ENCODE data around the gene VPS39. TPM values are rescaled to one million over a fixed set of nuclear protein-coding genes. Genes with fewer than 3 reads are reported as not detected.

VPS39 gene
- total RNA-seq, 4 donors from 2014 or later, result 105 to 354 (median 153) TPM

DNA sequence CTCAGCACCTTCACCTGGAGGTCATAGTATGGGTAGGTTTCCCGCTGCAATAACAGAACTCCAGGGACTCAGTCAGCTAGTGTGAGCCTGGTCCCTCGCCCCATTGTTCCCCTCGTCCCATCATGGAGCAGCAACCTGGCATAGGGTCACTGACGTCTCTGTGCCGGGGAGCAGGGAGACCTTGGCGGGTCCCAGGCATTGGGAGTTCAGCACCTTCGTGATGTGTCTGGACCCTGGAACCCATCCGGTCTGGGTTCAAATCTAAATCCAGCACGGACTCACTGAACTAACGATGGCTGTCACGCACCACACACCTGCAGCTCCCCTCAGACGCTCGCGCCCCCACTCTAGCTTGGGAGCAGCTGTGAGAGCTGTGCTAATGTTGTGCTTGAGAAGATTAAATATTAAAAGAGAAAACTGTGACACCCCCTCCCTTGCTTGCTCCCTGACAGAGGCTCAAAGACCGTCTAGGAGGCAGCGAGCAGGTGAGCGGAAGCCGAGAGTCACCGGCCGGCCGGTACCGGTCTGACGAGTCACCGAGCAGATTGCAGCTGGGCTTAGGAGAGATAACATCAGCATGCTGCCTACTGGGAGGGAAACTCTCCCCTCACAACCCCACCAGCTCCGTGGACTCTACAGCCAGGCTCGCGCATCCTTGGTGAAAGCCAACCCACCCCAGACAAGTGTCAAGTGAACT, 52.4 kb downstream of the VPS39 start:
- in situ Hi-C loops (cut with MboI; ENCODE audit: low pct_ligation_motif_present in 1 of 4, low pct_unique_long_range_greater_than_20kb in 1 of 4, low sequenced_read_pairs in 3 of 4), result no loop called here
- no peaks in the 10 kb centered on the region for H3K9me3 ChIP-seq
- peak overlapping the region; percentile 70 to 76 (median 75) for H3K27ac ChIP-seq
- WGBS, 2 donors (ENCODE audit: low coverage in 1 of 2), result 45% methylated on average over 26 of the region's 27 CpGs; no CpG with 5 or more reads in 1 of the 2 donors
- peak; percentile 76 for DNase-seq
- no peak for TF ChIP-seq POLR2AphosphoS5 (IDR thresholded peaks at IDR 0.05)
- TF ChIP-seq POLR2A (IDR thresholded peaks at IDR 0.05), result no peak
- TF ChIP-seq EP300 (IDR thresholded peaks at IDR 0.05; ENCODE audit: low read depth), result no peak
- TF ChIP-seq, protein P1, sequence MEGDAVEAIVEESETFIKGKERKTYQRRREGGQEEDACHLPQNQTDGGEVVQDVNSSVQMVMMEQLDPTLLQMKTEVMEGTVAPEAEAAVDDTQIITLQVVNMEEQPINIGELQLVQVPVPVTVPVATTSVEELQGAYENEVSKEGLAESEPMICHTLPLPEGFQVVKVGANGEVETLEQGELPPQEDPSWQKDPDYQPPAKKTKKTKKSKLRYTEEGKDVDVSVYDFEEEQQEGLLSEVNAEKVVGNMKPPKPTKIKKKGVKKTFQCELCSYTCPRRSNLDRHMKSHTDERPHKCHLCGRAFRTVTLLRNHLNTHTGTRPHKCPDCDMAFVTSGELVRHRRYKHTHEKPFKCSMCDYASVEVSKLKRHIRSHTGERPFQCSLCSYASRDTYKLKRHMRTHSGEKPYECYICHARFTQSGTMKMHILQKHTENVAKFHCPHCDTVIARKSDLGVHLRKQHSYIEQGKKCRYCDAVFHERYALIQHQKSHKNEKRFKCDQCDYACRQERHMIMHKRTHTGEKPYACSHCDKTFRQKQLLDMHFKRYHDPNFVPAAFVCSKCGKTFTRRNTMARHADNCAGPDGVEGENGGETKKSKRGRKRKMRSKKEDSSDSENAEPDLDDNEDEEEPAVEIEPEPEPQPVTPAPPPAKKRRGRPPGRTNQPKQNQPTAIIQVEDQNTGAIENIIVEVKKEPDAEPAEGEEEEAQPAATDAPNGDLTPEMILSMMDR (IDR thresholded peaks at IDR 0.05), result no peak
- peak overlapping the region in 3 of 4 donors; percentile 28 to 49 (median 30) for H3K4me3 ChIP-seq
- no peaks in the 10 kb centered on the region for H3K27me3 ChIP-seq
- H3K36me3 ChIP-seq, result peaks cover 0 to 10% (median 4%) of the 10 kb centered on the region in 4 donors
- H3K4me1 ChIP-seq, result peaks cover 3 to 28% (median 5%) of the 10 kb centered on the region in 4 donors
- intact Hi-C loops (cut with DNase I; ENCODE audit: low total_unique reads), result no loop called here

DNA sequence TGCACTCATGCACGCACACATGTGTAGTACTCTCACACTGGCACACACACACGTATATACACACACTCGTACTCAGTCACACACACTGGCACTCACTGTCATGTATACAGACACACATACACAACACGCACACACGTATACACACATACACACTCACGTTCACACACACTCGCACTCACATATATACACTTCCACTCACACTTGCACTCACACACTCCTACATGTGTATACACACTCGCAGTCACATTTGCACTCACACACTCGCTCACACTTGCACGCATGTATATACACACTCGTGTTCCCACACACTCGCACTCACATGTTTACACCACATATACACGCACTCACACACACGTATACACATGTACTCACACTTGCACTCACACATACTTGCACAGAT, 53.1 kb downstream of the VPS39 start:
- Histone ChIP-seq H3K9me3 (no peaks in the 10 kb centered on the region), H3K27me3 (no peaks in the 10 kb centered on the region), H3K4me1 (peaks cover 3 to 28% (median 5%) of the 10 kb centered on the region in 4 donors), H3K27ac (no peak overlapping the region), H3K36me3 (peaks cover 0 to 6% (median 1%) of the 10 kb centered on the region in 4 donors), H3K4me3 (peak overlapping the region in 1 of 4 donors; percentile 49)
- intact Hi-C loops (cut with DNase I; ENCODE audit: low total_unique reads) (no loop called here), in situ Hi-C loops (cut with MboI; ENCODE audit: low pct_ligation_motif_present in 1 of 4, low pct_unique_long_range_greater_than_20kb in 1 of 4, low sequenced_read_pairs in 3 of 4) (no loop called here)
- TF ChIP-seq, protein P1 (IDR thresholded peaks at IDR 0.05), result no peak
- TF ChIP-seq EP300 (IDR thresholded peaks at IDR 0.05; ENCODE audit: low read depth) (no peak), POLR2AphosphoS5 (IDR thresholded peaks at IDR 0.05) (no peak), POLR2A (IDR thresholded peaks at IDR 0.05) (no peak)
- 91 to 93% methylated on average over 12 to 14 of the region's 14 CpGs for WGBS, 2 donors (ENCODE audit: low coverage in 1 of 2)
- DNase-seq, result no peak

DNA sequence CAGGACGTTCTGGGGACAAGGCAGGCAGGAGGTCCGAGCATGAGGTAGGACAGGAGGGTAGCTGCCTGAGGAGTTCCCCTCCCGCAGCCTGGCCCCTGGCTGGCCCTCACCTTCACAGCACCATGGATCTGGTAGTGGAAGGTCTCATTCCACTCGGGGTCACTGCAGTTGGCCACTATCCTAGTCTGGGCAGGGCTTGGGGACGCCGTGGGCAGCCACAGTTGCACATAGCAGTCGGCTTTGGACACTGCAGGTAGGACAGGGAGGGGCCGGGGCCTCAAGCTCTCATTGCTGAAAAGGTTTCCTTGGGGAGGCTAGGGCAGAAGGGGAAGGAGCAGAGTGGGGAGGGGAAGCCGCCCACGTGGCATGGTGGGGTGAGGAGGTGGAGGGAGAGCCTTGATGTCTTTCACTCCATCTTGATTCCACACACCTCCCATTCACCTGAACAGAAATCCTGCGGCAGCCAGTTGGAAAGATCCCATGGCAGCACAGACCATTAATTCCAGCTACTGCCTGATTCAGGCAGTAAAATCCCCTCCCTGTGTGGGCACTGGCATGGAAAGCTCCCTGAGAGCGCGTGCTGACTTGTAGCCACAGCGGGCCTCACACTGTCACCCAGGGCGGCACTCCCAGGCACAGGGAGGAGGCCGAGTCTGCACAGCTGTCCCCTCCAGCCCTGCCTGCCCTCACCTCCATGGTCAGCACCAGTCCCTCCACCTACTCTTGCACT, 53.7 kb downstream of the VPS39 start:
- no peaks in the 10 kb centered on the region for H3K27me3 ChIP-seq
- DNase-seq, result no peak
- no peaks in the 10 kb centered on the region for H3K36me3 ChIP-seq
- H3K4me3 ChIP-seq, result no peak overlapping the region
- 84% methylated on average over 16 of the region's 16 CpGs; no CpG with 5 or more reads in 1 of the 2 donors for WGBS, 2 donors (ENCODE audit: low coverage in 1 of 2)
- peaks cover 3 to 28% (median 5%) of the 10 kb centered on the region in 4 donors for H3K4me1 ChIP-seq
- in situ Hi-C loops (cut with MboI; ENCODE audit: low pct_ligation_motif_present in 1 of 4, low pct_unique_long_range_greater_than_20kb in 1 of 4, low sequenced_read_pairs in 3 of 4) (no loop called here), intact Hi-C loops (cut with DNase I; ENCODE audit: low total_unique reads) (no loop called here)
- H3K9me3 ChIP-seq, result no peaks in the 10 kb centered on the region
- TF ChIP-seq POLR2A (IDR thresholded peaks at IDR 0.05), result no peak
- TF ChIP-seq, protein P1 (IDR thresholded peaks at IDR 0.05), result no peak
- no peak for TF ChIP-seq EP300 (IDR thresholded peaks at IDR 0.05; ENCODE audit: low read depth)
- TF ChIP-seq POLR2AphosphoS5 (IDR thresholded peaks at IDR 0.05), result no peak
- H3K27ac ChIP-seq, result no peak overlapping the region

DNA sequence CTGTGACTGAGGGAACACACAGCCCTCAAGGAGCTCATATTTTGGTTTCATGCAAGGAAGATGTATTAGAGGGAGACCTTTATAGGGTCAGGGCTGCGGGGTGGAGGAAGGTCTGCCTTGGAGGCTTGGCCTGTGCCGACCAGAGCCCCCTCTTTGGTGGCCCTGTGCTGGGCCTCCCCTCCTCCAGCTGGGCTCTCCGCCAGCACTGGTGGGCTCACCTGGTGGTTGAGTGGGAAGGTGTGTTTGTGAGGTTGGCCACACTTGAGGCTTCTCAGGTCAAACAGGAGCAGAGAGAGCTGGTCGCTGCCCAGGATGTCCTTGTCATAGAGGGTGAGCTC, 54.3 kb downstream of the VPS39 start:
- DNase-seq, result no peak
- Histone ChIP-seq H3K27ac (no peak overlapping the region), H3K4me1 (peaks cover 3 to 28% (median 5%) of the 10 kb centered on the region in 4 donors), H3K9me3 (no peaks in the 10 kb centered on the region), H3K27me3 (no peaks in the 10 kb centered on the region), H3K4me3 (no peak overlapping the region), H3K36me3 (no peaks in the 10 kb centered on the region)
- in situ Hi-C loops (cut with MboI; ENCODE audit: low pct_ligation_motif_present in 1 of 4, low pct_unique_long_range_greater_than_20kb in 1 of 4, low sequenced_read_pairs in 3 of 4), result no loop called here
- WGBS, 2 donors (ENCODE audit: low coverage in 1 of 2), result 91% methylated on average over 4 of the region's 4 CpGs; no CpG with 5 or more reads in 1 of the 2 donors
- intact Hi-C loops (cut with DNase I; ENCODE audit: low total_unique reads), result no loop called here
- TF ChIP-seq POLR2AphosphoS5 (IDR thresholded peaks at IDR 0.05) (no peak), EP300 (IDR thresholded peaks at IDR 0.05; ENCODE audit: low read depth) (no peak), POLR2A (IDR thresholded peaks at IDR 0.05) (no peak)
- TF ChIP-seq, protein P1 (IDR thresholded peaks at IDR 0.05), result no peak
